HepG2 (cell line): ENCODE measurements around the gene PCNA. TPM values are rescaled to one million over a fixed set of nuclear protein-coding genes. Genes with fewer than 3 reads are reported as not detected.

Experiments used
- ARNT ChIP-seq: fragments of 450-650 bp; IDR thresholded peaks from 2 replicates; pipeline ENCODE4 v1.6.1; 2017
- BRD4 ChIP-seq: sonication (generic); formaldehyde crosslinking; IDR thresholded peaks from 2 replicates; pipeline ENCODE4 v1.4.0; 2020; ENCODE audit warnings: missing genetic modification reagents
- ISL2 ChIP-seq: sonication (generic); formaldehyde crosslinking; IDR thresholded peaks from 2 replicates; pipeline ENCODE4 v1.5.0; 2020; ENCODE audit warnings: missing genetic modification reagents
- KMT2A ChIP-seq: sonication (generic); formaldehyde crosslinking; IDR thresholded peaks from 2 replicates; pipeline ENCODE4 v1.4.0; 2020; ENCODE audit warnings: missing genetic modification reagents
- MAFG ChIP-seq: sonication (generic); formaldehyde crosslinking; IDR thresholded peaks from 2 replicates; pipeline ENCODE4 v1.5.1; 2020; ENCODE audit warnings: mild to moderate bottlenecking, missing genetic modification reagents
- MTF1 ChIP-seq: sonication (generic); formaldehyde crosslinking; IDR thresholded peaks from 2 replicates; pipeline ENCODE4 v1.5.0; 2020; ENCODE audit warnings: missing genetic modification reagents
- MXI1 ChIP-seq: IDR thresholded peaks from 3 replicates; pipeline ENCODE4 v1.6.1; 2012; ENCODE audit warnings: low read depth, low read length, inconsistent platforms, borderline replicate concordance
- NFE2 ChIP-seq: sonication (generic); formaldehyde crosslinking; IDR thresholded peaks from 2 replicates; pipeline ENCODE4 v1.4.0; 2020; ENCODE audit warnings: missing genetic modification reagents
- NFYB ChIP-seq: sonication (generic); formaldehyde crosslinking; IDR thresholded peaks from 2 replicates; pipeline ENCODE4 v1.4.0; 2020; ENCODE audit warnings: missing genetic modification reagents
- ZNF263 ChIP-seq: sonication (generic); formaldehyde crosslinking; IDR thresholded peaks from 2 replicates; pipeline ENCODE4 v1.4.0; 2020; ENCODE audit warnings: missing genetic modification reagents
- ZNF709 ChIP-seq: sonication (generic); formaldehyde crosslinking; IDR thresholded peaks from 2 replicates; pipeline ENCODE4 v1.5.0; 2020; ENCODE audit warnings: mild to moderate bottlenecking, missing genetic modification reagents
- polyA plus RNA-seq, 8 experiments: library from polyadenylated mRNA; depleted of rRNA in 3 of 8; stranded (reverse) in 7 of 8; unstranded in 1 of 8; fragments of >200 nt; fragmentation: Illumina TruSeq in 4 of 8; extraction: Trizol in 4 of 8; gene quantifications; 2 replicates each; pipeline versions ENCODE4 v1.2.1 to v1.2.3, GENCODE V29; 2011 to 2016; ENCODE audit warnings: low read depth in 4 of 8, missing spikeins in 1 of 8, mixed read lengths in 1 of 8; ENCODE audit not compliant: insufficient read depth in 1 of 8
- total RNA-seq, 5 experiments: library from RNA; depleted of rRNA; stranded (reverse); fragments of >200 nt; fragmentation: Illumina TruSeq; extraction: Trizol; gene quantifications; 2 replicates each; pipeline ENCODE4 v1.2.3, GENCODE V29; 2016; ENCODE audit warnings: low read depth in 1 of 5
- TF ChIP-seq, protein P1 (sequence below): fragments of 450-650 bp; IDR thresholded peaks from 2 replicates; pipeline ENCODE4 v1.6.1; 2016
- TF ChIP-seq, protein P2 (sequence below): sonication (generic); formaldehyde crosslinking; IDR thresholded peaks from 2 replicates; pipeline ENCODE4 v1.4.0; 2020; ENCODE audit warnings: mild to moderate bottlenecking, missing genetic modification reagents
- TF ChIP-seq, protein P3 (sequence below): sonication (generic); formaldehyde crosslinking; IDR thresholded peaks from 2 replicates; pipeline ENCODE4 v1.9.0; 2022; ENCODE audit warnings: missing genetic modification reagents, mild to moderate bottlenecking, borderline replicate concordance
- TF ChIP-seq, protein P4 (sequence below): sonication (generic); formaldehyde crosslinking; IDR thresholded peaks from 2 replicates; pipeline ENCODE4 v1.8.0; 2022; ENCODE audit warnings: mild to moderate bottlenecking, missing genetic modification reagents, moderate library complexity
- TF ChIP-seq, protein P5 (sequence below), 2 experiments: fragments of 450-650 bp in 1 of 2; sonication (generic) in 1 of 2; formaldehyde crosslinking in 1 of 2; IDR thresholded peaks; 2 replicates each; pipeline versions ENCODE4 v1.6.1 to v1.8.0; 2016 to 2022; ENCODE audit warnings: antibody characterized with exemption in 1 of 2, mild to moderate bottlenecking in 1 of 2, missing genetic modification reagents in 1 of 2

The PCNA gene
- total and polyA plus RNA-seq, 2 of the 13 experiments (the other 11 are each of a cell fraction or from before 2014, with no cell fraction given), result 229 to 655 TPM

DNA sequence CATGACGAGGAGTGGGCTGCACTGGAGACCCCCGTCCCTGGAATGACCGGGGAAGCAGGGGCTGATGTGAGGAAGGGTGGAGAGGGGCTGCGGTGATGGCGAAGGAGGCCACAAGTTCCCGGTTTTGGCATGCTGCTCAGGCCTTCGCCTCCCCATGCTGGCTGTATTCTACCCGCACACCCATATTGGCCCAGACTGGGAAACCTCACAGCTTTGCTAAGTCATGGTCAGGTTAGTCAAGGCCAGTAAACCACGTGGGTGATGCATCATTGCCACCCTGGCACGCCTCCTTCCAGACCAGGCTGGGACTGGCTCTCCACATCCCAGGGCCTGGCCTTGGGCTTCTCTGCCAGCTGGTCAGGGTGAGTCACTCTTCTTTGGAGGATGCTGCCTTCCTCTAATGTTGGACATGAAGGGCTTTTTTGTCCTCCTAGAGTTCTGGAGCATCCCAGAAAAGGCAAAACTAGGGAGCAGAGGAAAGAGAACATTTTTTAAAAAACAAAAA is 53.8 kb downstream of the PCNA start (continued):
- TF ChIP-seq, protein P1, sequence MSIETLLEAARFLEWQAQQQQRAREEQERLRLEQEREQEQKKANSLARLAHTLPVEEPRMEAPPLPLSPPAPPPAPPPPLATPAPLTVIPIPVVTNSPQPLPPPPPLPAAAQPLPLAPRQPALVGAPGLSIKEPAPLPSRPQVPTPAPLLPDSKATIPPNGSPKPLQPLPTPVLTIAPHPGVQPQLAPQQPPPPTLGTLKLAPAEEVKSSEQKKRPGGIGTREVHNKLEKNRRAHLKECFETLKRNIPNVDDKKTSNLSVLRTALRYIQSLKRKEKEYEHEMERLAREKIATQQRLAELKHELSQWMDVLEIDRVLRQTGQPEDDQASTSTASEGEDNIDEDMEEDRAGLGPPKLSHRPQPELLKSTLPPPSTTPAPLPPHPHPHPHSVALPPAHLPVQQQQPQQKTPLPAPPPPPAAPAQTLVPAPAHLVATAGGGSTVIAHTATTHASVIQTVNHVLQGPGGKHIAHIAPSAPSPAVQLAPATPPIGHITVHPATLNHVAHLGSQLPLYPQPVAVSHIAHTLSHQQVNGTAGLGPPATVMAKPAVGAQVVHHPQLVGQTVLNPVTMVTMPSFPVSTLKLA, result peak; percentile 79
- TF ChIP-seq ISL2 (CRISPR knock-in tag) (no peak), ZNF709 (no peak), ARNT (no peak), MTF1 (no peak), MXI1 (peak; percentile 67; the same call in 1 of the 3 replicates), KMT2A (CRISPR knock-in tag) (no peak), MAFG (CRISPR knock-in tag) (no peak), ZNF263 (CRISPR knock-in tag) (no peak), NFYB (CRISPR knock-in tag) (no peak), BRD4 (CRISPR knock-in tag) (no peak), NFE2 (CRISPR knock-in tag) (peak; percentile 86)
- TF ChIP-seq, protein P2, sequence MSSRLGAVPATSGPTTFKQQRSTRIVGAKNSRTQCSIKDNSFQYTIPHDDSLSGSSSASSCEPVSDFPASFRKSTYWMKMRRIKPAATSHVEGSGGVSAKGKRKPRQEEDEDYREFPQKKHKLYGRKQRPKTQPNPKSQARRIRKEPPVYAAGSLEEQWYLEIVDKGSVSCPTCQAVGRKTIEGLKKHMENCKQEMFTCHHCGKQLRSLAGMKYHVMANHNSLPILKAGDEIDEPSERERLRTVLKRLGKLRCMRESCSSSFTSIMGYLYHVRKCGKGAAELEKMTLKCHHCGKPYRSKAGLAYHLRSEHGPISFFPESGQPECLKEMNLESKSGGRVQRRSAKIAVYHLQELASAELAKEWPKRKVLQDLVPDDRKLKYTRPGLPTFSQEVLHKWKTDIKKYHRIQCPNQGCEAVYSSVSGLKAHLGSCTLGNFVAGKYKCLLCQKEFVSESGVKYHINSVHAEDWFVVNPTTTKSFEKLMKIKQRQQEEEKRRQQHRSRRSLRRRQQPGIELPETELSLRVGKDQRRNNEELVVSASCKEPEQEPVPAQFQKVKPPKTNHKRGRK (CRISPR knock-in tag), result no peak
- TF ChIP-seq, protein P3, sequence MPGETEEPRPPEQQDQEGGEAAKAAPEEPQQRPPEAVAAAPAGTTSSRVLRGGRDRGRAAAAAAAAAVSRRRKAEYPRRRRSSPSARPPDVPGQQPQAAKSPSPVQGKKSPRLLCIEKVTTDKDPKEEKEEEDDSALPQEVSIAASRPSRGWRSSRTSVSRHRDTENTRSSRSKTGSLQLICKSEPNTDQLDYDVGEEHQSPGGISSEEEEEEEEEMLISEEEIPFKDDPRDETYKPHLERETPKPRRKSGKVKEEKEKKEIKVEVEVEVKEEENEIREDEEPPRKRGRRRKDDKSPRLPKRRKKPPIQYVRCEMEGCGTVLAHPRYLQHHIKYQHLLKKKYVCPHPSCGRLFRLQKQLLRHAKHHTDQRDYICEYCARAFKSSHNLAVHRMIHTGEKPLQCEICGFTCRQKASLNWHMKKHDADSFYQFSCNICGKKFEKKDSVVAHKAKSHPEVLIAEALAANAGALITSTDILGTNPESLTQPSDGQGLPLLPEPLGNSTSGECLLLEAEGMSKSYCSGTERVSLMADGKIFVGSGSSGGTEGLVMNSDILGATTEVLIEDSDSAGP, result peak; percentile 41; the same call in 1 of the 2 replicates
- TF ChIP-seq, protein P4, sequence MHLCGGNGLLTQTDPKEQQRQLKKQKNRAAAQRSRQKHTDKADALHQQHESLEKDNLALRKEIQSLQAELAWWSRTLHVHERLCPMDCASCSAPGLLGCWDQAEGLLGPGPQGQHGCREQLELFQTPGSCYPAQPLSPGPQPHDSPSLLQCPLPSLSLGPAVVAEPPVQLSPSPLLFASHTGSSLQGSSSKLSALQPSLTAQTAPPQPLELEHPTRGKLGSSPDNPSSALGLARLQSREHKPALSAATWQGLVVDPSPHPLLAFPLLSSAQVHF (CRISPR knock-in tag), result no peak
- TF ChIP-seq, protein P5, sequence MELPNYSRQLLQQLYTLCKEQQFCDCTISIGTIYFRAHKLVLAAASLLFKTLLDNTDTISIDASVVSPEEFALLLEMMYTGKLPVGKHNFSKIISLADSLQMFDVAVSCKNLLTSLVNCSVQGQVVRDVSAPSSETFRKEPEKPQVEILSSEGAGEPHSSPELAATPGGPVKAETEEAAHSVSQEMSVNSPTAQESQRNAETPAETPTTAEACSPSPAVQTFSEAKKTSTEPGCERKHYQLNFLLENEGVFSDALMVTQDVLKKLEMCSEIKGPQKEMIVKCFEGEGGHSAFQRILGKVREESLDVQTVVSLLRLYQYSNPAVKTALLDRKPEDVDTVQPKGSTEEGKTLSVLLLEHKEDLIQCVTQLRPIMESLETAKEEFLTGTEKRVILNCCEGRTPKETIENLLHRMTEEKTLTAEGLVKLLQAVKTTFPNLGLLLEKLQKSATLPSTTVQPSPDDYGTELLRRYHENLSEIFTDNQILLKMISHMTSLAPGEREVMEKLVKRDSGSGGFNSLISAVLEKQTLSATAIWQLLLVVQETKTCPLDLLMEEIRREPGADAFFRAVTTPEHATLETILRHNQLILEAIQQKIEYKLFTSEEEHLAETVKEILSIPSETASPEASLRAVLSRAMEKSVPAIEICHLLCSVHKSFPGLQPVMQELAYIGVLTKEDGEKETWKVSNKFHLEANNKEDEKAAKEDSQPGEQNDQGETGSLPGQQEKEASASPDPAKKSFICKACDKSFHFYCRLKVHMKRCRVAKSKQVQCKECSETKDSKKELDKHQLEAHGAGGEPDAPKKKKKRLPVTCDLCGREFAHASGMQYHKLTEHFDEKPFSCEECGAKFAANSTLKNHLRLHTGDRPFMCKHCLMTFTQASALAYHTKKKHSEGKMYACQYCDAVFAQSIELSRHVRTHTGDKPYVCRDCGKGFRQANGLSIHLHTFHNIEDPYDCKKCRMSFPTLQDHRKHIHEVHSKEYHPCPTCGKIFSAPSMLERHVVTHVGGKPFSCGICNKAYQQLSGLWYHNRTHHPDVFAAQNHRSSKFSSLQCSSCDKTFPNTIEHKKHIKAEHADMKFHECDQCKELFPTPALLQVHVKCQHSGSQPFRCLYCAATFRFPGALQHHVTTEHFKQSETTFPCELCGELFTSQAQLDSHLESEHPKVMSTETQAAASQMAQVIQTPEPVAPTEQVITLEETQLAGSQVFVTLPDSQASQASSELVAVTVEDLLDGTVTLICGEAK (IDR thresholded peaks at IDR 0.05), result no peak
- TF ChIP-seq, protein P5 (CRISPR knock-in tag; IDR thresholded peaks at IDR 0.05), result no peak
